Kidney epithelial cell (primary cell): ENCODE results near the gene CADM2. TPM values are rescaled to one million over a fixed set of nuclear protein-coding genes. Genes with fewer than 3 reads are reported as not detected.

Source experiments
- DNase-seq: peaks from one replicate; pipeline ENCODE4 v3.0.0-alpha.2; 2010; ENCODE audit warnings: low read depth
- H3K27me3 ChIP-seq: 2 replicates; pipeline ENCODE4 v1.6.0; 2011; ENCODE audit warnings: low read length; ENCODE audit not compliant: control insufficient read depth, insufficient read depth
- H3K36me3 ChIP-seq: 2 replicates; pipeline ENCODE4 v1.5.1; 2011; ENCODE audit warnings: low read length; ENCODE audit not compliant: control insufficient read depth, insufficient read depth
- H3K4me3 ChIP-seq: 2 replicates; pipeline ENCODE4 v1.5.1; 2011; ENCODE audit warnings: low read depth, mild to moderate bottlenecking, control low read depth, low read length
- total RNA-seq: library from RNA; depleted of rRNA; stranded (reverse); fragments of >200 nt; gene quantifications from 2 replicates; pipeline ENCODE4 v1.2.3, GENCODE V29; 2015
- TF ChIP-seq, protein P1 (sequence below): IDR thresholded peaks from 2 replicates; pipeline ENCODE4 v1.5.1; 2011; ENCODE audit warnings: mild to moderate bottlenecking, moderate library complexity, low read length, control low read depth, inconsistent platforms; ENCODE audit not compliant: insufficient read depth, poor library complexity, severe bottlenecking

The CADM2 gene
- total RNA-seq, 1 donor from 2014 or later: 0.42 TPM

DNA sequence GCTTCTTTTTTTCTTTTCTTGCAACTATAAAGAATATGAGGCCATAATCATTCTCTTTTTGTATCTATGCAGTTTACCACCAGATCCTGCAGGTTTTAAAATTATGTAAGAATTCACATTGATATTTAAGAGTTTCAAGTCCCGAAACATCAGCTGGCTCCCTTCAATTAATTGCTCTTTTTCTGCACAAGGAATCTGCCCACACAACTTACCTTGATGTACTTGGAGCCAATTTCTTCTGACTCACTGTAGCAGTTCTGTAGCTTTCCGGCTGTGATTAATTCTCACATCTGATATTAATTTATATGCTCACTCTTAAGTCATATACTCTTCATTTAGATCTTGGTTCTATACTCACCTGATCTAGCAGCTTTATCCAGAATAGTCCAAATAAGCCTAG, 781.8 kb downstream of the CADM2 start:
- TF ChIP-seq, protein P1, sequence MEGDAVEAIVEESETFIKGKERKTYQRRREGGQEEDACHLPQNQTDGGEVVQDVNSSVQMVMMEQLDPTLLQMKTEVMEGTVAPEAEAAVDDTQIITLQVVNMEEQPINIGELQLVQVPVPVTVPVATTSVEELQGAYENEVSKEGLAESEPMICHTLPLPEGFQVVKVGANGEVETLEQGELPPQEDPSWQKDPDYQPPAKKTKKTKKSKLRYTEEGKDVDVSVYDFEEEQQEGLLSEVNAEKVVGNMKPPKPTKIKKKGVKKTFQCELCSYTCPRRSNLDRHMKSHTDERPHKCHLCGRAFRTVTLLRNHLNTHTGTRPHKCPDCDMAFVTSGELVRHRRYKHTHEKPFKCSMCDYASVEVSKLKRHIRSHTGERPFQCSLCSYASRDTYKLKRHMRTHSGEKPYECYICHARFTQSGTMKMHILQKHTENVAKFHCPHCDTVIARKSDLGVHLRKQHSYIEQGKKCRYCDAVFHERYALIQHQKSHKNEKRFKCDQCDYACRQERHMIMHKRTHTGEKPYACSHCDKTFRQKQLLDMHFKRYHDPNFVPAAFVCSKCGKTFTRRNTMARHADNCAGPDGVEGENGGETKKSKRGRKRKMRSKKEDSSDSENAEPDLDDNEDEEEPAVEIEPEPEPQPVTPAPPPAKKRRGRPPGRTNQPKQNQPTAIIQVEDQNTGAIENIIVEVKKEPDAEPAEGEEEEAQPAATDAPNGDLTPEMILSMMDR: no peak
- no peak for DNase-seq
- H3K4me3 ChIP-seq: no peak overlapping the region
- no peaks in the 10 kb centered on the region for H3K36me3 ChIP-seq
- H3K27me3 ChIP-seq: no peaks in the 10 kb centered on the region

DNA sequence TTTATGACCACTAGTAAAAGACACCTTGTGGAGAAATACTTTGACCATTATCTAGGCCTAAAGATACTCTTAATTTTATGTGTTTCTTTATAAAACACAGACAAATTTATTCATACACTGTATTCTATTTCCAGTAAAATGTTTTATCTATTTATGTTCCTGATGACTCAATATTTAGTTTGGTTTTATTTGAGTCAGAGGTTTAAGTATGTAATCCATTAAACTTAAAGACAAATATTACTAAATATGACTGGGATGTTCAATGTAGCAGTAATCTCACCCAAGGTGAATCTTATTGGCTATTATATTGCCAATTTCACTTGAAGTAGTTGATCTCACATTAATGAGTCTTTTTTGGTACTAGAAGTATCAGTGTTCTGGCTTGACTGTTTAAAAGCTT, 799.7 kb downstream of the CADM2 start:
- no peak overlapping the region for H3K4me3 ChIP-seq
- TF ChIP-seq, protein P1: no peak
- H3K27me3 ChIP-seq: no peaks in the 10 kb centered on the region
- no peak for DNase-seq
- no peaks in the 10 kb centered on the region for H3K36me3 ChIP-seq

DNA sequence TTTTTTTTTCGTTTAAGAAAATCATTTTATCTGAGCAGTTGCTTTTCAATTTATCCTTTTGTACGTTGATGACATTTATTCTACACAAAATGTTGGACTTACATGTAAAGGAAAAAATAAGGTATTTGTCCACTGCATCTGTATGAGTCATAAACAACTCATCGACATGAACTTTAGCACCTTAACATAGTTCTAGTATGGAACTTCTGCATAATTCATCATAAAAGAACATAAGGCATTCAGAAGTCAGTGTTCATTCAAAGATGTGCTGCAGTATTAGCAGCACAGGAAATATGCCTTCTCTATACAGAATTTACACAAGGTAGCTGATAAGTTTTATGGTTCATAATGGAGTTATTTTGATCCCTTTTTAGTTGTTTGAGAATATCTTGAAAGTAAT, 801.6 kb downstream of the CADM2 start:
- H3K36me3 ChIP-seq: no peaks in the 10 kb centered on the region
- H3K27me3 ChIP-seq: no peaks in the 10 kb centered on the region
- no peak overlapping the region for H3K4me3 ChIP-seq
- DNase-seq: no peak
- TF ChIP-seq, protein P1: no peak

DNA sequence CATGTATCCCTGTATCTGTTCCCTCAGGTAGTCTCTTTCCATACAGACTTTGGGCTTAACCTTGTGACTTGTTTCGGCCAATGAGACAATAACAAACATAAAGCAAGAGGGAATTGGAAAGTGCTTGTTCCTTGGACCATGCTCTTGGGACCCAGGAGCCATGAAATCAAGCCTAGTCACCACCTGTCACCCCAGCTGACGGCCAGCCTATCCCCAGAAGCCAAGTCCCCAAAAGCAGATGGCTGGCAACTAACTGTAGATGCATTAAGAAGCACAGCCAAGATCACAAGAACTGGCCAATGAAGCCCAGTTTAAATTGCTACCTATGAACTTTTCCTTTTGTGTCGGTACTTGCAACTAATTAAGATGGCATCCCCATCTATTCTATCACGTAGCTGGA, 822.0 kb downstream of the CADM2 start:
- Histone ChIP-seq H3K36me3 (no peaks in the 10 kb centered on the region), H3K4me3 (no peak overlapping the region), H3K27me3 (no peaks in the 10 kb centered on the region)
- TF ChIP-seq, protein P1: no peak
- no peak for DNase-seq

DNA sequence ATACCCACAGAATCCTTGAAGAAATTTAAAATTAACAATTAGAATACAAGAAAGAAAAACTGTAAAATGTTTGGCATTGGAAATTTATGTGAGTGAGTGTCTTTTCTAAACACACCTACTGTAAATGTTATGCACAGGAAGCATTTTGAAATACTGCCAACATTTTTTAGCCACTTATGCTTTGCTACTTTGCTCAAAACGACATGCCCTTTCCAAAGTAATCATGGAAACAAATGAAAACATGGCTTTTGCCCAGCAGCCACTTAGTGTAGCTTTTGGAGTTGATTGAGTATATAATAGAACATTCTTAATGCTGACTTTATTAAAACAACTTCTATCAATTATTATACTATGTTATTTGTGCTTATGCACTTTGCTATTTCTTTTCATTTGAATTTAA, 823.0 kb downstream of the CADM2 start:
- Histone ChIP-seq H3K36me3 (no peaks in the 10 kb centered on the region), H3K4me3 (no peak overlapping the region), H3K27me3 (no peaks in the 10 kb centered on the region)
- DNase-seq: no peak
- TF ChIP-seq, protein P1: no peak

DNA sequence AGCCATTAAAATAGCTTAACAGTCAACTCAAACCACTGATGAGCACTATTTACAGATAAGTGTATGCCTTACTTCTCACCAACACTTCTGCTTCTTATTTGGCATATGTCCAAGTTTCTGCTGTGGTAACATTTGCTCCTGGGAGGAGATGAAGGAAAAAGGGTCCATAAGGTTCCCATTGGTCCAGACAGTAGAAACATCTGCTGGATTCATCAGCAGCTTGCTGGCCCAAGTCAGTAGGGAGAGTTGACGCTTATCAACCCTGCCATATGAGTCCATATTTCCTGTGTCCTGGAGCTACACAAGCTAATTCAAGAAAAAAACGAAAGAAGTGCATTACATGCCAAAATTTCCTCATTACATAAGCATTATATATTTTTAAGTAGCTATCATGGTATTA, 824.5 kb downstream of the CADM2 start:
- DNase-seq: no peak
- Histone ChIP-seq H3K27me3 (no peaks in the 10 kb centered on the region), H3K36me3 (no peaks in the 10 kb centered on the region), H3K4me3 (no peak overlapping the region)
- TF ChIP-seq, protein P1: no peak
